Activated T-cell treated with anti-CD3 and anti-CD28 coated beads, Interleukin-2, amount 50 U/mL, for 24 hours (primary cell): ENCODE measurements around the gene PRPF40A.

Source experiments
- DNase-seq: peaks from one replicate; pipeline ENCODE4 v3.0.0-alpha.2; 2020
- H3K27ac Mint-ChIP-seq: 2 replicates; pipeline ENCODE4 v1.8.0; 2020; ENCODE audit warnings: mild to moderate bottlenecking, mixed read lengths
- H3K27me3 Mint-ChIP-seq: 2 replicates; pipeline ENCODE4 v1.8.0; 2020; ENCODE audit warnings: mixed read lengths
- H3K36me3 Mint-ChIP-seq: 2 replicates; pipeline ENCODE4 v1.8.0; 2020; ENCODE audit warnings: low read depth, mixed read lengths
- H3K4me1 Mint-ChIP-seq: 2 replicates; pipeline ENCODE4 v1.8.0; 2020; ENCODE audit warnings: low read depth, mixed read lengths
- H3K4me3 Mint-ChIP-seq: 2 replicates; pipeline ENCODE4 v1.8.0; 2020; ENCODE audit warnings: mild to moderate bottlenecking, moderate library complexity, mixed read lengths
- H3K9me3 Mint-ChIP-seq: 2 replicates; pipeline ENCODE4 v1.8.0; 2020; ENCODE audit warnings: mixed read lengths

Gene PRPF40A

DNA sequence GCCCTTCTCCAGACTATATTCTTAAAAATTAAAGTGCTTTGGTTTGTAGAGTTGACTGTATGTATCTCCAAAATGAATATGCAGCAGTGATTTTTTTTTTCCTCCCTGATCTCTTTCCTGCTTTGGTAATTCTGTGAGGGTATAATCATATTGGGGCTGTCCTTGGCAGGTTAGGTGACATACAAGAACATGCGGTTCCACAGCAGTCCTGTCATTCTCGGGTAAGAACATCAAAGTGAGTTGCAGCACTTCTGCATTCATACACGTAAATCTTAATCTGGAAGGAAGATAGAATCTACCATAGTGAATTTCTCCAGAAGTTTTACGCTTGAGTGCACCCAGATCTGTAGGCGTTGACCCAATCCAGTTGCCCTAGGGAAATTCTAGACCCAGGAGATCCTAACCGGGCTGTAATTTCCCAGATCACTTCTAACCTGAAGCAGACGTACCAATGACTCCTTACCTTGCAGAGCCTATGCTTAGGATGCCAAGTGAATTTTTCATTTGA is 109.4 kb downstream of the PRPF40A start:
- peaks cover 10% of the 10 kb centered on the region for H3K4me1 Mint-ChIP-seq
- H3K36me3 Mint-ChIP-seq, result no peaks in the 10 kb centered on the region
- no peak for DNase-seq
- no peaks in the 10 kb centered on the region for H3K9me3 Mint-ChIP-seq
- no peak overlapping the region for H3K27ac Mint-ChIP-seq
- no peaks in the 10 kb centered on the region for H3K27me3 Mint-ChIP-seq
- H3K4me3 Mint-ChIP-seq, result no peak overlapping the region

- DNase-seq, result no peak
- H3K36me3 Mint-ChIP-seq, result no peaks in the 10 kb centered on the region
- no peak overlapping the region for H3K27ac Mint-ChIP-seq
- H3K27me3 Mint-ChIP-seq, result no peaks in the 10 kb centered on the region
- no peak overlapping the region for H3K4me3 Mint-ChIP-seq
- peaks cover 8% of the 10 kb centered on the region for H3K4me1 Mint-ChIP-seq
- no peaks in the 10 kb centered on the region for H3K9me3 Mint-ChIP-seq
Observed at GRCh38 chr2:152606941-152607340, 110.3 kb downstream of the PRPF40A start.

DNA sequence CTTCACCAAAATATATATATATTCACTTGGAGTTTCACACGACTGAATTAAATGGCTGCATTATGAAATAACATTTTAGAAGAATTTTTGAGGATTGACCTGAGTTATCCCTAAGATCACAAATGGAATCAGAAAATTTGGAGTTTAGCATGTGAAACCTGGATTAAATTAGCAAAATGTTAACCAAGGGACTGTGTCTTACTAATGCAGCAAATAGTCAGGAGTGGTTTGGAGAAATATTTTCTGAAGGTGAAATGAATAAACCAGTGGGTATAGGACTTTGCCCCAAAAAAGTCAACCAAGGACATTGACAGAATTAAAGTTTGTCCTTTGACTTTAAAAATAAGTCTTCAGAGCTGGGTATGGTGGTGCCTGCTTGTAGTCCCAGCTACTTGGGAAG is 111.2 kb downstream of the PRPF40A start:
- H3K4me1 Mint-ChIP-seq, result peaks cover 3% of the 10 kb centered on the region
- no peak for DNase-seq
- H3K27ac Mint-ChIP-seq, result no peak overlapping the region
- H3K36me3 Mint-ChIP-seq, result no peaks in the 10 kb centered on the region
- H3K9me3 Mint-ChIP-seq, result no peaks in the 10 kb centered on the region
- no peaks in the 10 kb centered on the region for H3K27me3 Mint-ChIP-seq
- H3K4me3 Mint-ChIP-seq, result no peak overlapping the region

DNA sequence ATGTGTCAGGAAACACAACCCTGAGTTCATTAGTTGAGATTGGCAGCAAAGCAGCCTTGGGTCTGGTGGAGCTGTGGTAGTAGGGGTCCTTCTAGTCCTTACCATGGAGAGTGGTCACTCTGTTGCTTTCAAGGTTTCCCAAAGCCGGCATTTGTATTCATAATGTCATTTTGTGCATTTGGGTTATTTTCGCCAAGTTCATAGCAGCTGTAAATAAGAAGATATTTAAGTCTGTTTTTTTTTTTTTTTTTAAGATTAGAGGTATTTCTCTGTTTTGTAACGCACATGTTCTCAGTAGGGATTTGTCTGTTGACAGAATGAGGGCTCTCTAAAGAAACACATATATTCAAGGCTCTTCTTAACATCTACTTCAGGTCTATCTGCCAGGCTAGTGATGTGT is 114.1 kb downstream of the PRPF40A start:
- Mint-ChIP-seq H3K36me3 (no peaks in the 10 kb centered on the region), H3K27me3 (no peaks in the 10 kb centered on the region), H3K4me3 (no peak overlapping the region), H3K9me3 (no peaks in the 10 kb centered on the region), H3K4me1 (peaks cover 3% of the 10 kb centered on the region), H3K27ac (no peak overlapping the region)
- no peak for DNase-seq

- H3K9me3 Mint-ChIP-seq, result no peaks in the 10 kb centered on the region
- no peak for DNase-seq
- H3K27ac Mint-ChIP-seq, result no peak overlapping the region
- no peaks in the 10 kb centered on the region for H3K27me3 Mint-ChIP-seq
- no peak overlapping the region for H3K4me3 Mint-ChIP-seq
- H3K4me1 Mint-ChIP-seq, result peaks cover 3% of the 10 kb centered on the region
- no peaks in the 10 kb centered on the region for H3K36me3 Mint-ChIP-seq
Observed at GRCh38 chr2:152602750-152603149, 114.5 kb downstream of the PRPF40A start.
